LoVo (cell line): Measurements from ENCODE around the gene MGAT5.
"Not testable (repeated sequence)": the region's sequence is repeated elsewhere in the genome, so short reads cannot be mapped to it uniquely, and the experiment has no call there.

Source experiments
- DNase-seq: peaks from one replicate; pipeline ENCODE4 v3.0.0-alpha.2; 2016; ENCODE audit warnings: low spot score

The MGAT5 gene

GRCh38 chr2:134278553-134278952 is 24.7 kb downstream of the MGAT5 start:
- DNase-seq: no peak

- no peak for DNase-seq
These were observed 25.5 kb downstream of the MGAT5 start for GRCh38 chr2:134279417-134279816.

- DNase-seq: no peak
These were observed 26.4 kb downstream of the MGAT5 start for GRCh38 chr2:134280231-134280630.

GRCh38 chr2:134280726-134281125 is 26.9 kb downstream of the MGAT5 start:
- DNase-seq: no peak

GRCh38 chr2:134281815-134282419 is 28.0 kb downstream of the MGAT5 start:
- DNase-seq: no peak

- DNase-seq: no peak
These were observed 28.9 kb downstream of the MGAT5 start for GRCh38 chr2:134282629-134283400.

- no peak for DNase-seq
These were observed 29.8 kb downstream of the MGAT5 start for GRCh38 chr2:134283661-134284060.

GRCh38 chr2:134284119-134284670 is 30.3 kb downstream of the MGAT5 start:
- DNase-seq: no peak

GRCh38 chr2:134287323-134287722 is 33.5 kb downstream of the MGAT5 start:
- no peak for DNase-seq

- DNase-seq: no peak
These were observed 34.9 kb downstream of the MGAT5 start for GRCh38 chr2:134288814-134289213.

- no peak for DNase-seq
These were observed 35.4 kb downstream of the MGAT5 start for GRCh38 chr2:134289225-134289624.

- no peak for DNase-seq
These were observed 36.5 kb downstream of the MGAT5 start for GRCh38 chr2:134290358-134290757.

- no peak for DNase-seq
These were observed 38.6 kb downstream of the MGAT5 start for GRCh38 chr2:134292514-134292913.

GRCh38 chr2:134293719-134294537 is 40.1 kb downstream of the MGAT5 start:
- no peak for DNase-seq

GRCh38 chr2:134294598-134294997 is 40.7 kb downstream of the MGAT5 start:
- not testable (repeated sequence) for DNase-seq

- DNase-seq: no peak
These were observed 41.6 kb downstream of the MGAT5 start for GRCh38 chr2:134295441-134295840.

- DNase-seq: no peak
These were observed 42.4 kb downstream of the MGAT5 start for GRCh38 chr2:134296301-134296700.

- DNase-seq: no peak
These were observed 45.5 kb downstream of the MGAT5 start for GRCh38 chr2:134299334-134299733.

GRCh38 chr2:134300585-134300984 is 46.7 kb downstream of the MGAT5 start:
- DNase-seq: no peak

GRCh38 chr2:134301099-134301927 is 47.4 kb downstream of the MGAT5 start:
- no peak for DNase-seq

GRCh38 chr2:134301928-134302260 is 48.0 kb downstream of the MGAT5 start:
- no peak for DNase-seq
